ENCODE data around the gene APCDD1.

The APCDD1 gene

DNA sequence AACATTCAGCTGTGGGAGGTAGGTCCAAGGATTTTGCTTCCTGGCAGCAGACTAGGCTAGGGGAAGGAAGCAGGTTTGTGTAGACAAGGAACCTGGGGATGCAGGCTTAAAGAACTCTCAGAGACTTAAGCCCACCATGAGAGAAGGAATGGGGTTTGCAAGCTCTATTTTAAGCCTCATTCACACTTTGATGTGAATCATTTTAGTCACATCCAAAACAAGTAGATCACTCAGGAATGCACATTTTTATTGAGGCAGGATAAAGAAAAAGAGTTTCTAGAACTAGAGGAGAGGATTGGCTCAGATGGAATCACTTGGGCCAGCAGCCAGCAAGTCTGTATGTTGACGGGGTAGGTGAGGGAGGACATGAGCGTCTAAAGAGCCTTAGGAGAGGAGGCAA is 68.1 kb downstream of the APCDD1 start:
- ATAC-seq, result no peak
- TF ChIP-seq RARB (CRISPR knock-in tag; IDR thresholded peaks at IDR 0.05), result no peak
- TF ChIP-seq GLIS3 (CRISPR knock-in tag; IDR thresholded peaks at IDR 0.05), result no peak

- TF ChIP-seq PPARA (CRISPR knock-in tag; IDR thresholded peaks at IDR 0.05; ENCODE audit: borderline replicate concordance), result no peak
- no peak for TF ChIP-seq ISL1 (CRISPR knock-in tag; IDR thresholded peaks at IDR 0.05)
- no peak for TF ChIP-seq ZFP30 (CRISPR knock-in tag; IDR thresholded peaks at IDR 0.05)
- TF ChIP-seq ESRRG (CRISPR knock-in tag; IDR thresholded peaks at IDR 0.05), result no peak
- TF ChIP-seq POU6F1 (CRISPR knock-in tag; IDR thresholded peaks at IDR 0.05; ENCODE audit: borderline replicate concordance, low read depth), result no peak
- no peak for TF ChIP-seq ZNF565 (CRISPR knock-in tag; conservative IDR thresholded peaks at IDR 0.05; ENCODE audit: low read depth)
- TF ChIP-seq BACH2 (CRISPR knock-in tag; IDR thresholded peaks at IDR 0.05; ENCODE audit: borderline replicate concordance), result no peak
- no peak for TF ChIP-seq GLIS3 (CRISPR knock-in tag; IDR thresholded peaks at IDR 0.05)
- TF ChIP-seq, protein P1, sequence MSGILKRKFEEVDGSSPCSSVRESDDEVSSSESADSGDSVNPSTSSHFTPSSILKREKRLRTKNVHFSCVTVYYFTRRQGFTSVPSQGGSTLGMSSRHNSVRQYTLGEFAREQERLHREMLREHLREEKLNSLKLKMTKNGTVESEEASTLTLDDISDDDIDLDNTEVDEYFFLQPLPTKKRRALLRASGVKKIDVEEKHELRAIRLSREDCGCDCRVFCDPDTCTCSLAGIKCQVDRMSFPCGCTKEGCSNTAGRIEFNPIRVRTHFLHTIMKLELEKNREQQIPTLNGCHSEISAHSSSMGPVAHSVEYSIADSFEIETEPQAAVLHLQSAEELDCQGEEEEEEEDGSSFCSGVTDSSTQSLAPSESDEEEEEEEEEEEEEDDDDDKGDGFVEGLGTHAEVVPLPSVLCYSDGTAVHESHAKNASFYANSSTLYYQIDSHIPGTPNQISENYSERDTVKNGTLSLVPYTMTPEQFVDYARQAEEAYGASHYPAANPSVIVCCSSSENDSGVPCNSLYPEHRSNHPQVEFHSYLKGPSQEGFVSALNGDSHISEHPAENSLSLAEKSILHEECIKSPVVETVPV (CRISPR knock-in tag; IDR thresholded peaks at IDR 0.05), result no peak
- TF ChIP-seq, protein P2, sequence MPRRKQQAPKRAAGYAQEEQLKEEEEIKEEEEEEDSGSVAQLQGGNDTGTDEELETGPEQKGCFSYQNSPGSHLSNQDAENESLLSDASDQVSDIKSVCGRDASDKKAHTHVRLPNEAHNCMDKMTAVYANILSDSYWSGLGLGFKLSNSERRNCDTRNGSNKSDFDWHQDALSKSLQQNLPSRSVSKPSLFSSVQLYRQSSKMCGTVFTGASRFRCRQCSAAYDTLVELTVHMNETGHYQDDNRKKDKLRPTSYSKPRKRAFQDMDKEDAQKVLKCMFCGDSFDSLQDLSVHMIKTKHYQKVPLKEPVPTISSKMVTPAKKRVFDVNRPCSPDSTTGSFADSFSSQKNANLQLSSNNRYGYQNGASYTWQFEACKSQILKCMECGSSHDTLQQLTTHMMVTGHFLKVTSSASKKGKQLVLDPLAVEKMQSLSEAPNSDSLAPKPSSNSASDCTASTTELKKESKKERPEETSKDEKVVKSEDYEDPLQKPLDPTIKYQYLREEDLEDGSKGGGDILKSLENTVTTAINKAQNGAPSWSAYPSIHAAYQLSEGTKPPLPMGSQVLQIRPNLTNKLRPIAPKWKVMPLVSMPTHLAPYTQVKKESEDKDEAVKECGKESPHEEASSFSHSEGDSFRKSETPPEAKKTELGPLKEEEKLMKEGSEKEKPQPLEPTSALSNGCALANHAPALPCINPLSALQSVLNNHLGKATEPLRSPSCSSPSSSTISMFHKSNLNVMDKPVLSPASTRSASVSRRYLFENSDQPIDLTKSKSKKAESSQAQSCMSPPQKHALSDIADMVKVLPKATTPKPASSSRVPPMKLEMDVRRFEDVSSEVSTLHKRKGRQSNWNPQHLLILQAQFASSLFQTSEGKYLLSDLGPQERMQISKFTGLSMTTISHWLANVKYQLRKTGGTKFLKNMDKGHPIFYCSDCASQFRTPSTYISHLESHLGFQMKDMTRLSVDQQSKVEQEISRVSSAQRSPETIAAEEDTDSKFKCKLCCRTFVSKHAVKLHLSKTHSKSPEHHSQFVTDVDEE (CRISPR knock-in tag; IDR thresholded peaks at IDR 0.05), result no peak
- no peak for TF ChIP-seq ZC3H10 (CRISPR knock-in tag; IDR thresholded peaks at IDR 0.05)
- no peak for ATAC-seq
Observed at GRCh38 chr18:10523544-10523943, 69.1 kb downstream of the APCDD1 start.

GRCh38 chr18:10524507-10525370 is 70.3 kb downstream of the APCDD1 start:
- TF ChIP-seq ZNF565 (CRISPR knock-in tag; conservative IDR thresholded peaks at IDR 0.05; ENCODE audit: low read depth) (no peak), TOX (CRISPR knock-in tag; IDR thresholded peaks at IDR 0.05; ENCODE audit: borderline replicate concordance) (no peak), SNAI2 (CRISPR knock-in tag; IDR thresholded peaks at IDR 0.05) (no peak), TCF4 (CRISPR knock-in tag; IDR thresholded peaks at IDR 0.05; ENCODE audit: borderline replicate concordance) (no peak), ZNF8 (CRISPR knock-in tag; IDR thresholded peaks at IDR 0.05) (no peak), GLIS3 (CRISPR knock-in tag; IDR thresholded peaks at IDR 0.05) (no peak), OSR1 (CRISPR knock-in tag; IDR thresholded peaks at IDR 0.05) (no peak), ZFP30 (CRISPR knock-in tag; IDR thresholded peaks at IDR 0.05) (no peak), POU6F1 (CRISPR knock-in tag; IDR thresholded peaks at IDR 0.05; ENCODE audit: borderline replicate concordance, low read depth) (no peak), BACH2 (CRISPR knock-in tag; IDR thresholded peaks at IDR 0.05; ENCODE audit: borderline replicate concordance) (no peak), ESRRG (CRISPR knock-in tag; IDR thresholded peaks at IDR 0.05) (no peak), ISL1 (CRISPR knock-in tag; IDR thresholded peaks at IDR 0.05) (no peak), CSDC2 (CRISPR knock-in tag; IDR thresholded peaks at IDR 0.05) (no peak), RARB (CRISPR knock-in tag; IDR thresholded peaks at IDR 0.05) (no peak), ARNTL (CRISPR knock-in tag; IDR thresholded peaks at IDR 0.05; ENCODE audit: borderline replicate concordance, low read depth) (no peak), ZNF70 (CRISPR knock-in tag; IDR thresholded peaks at IDR 0.05) (no peak), ZFP3 (CRISPR knock-in tag; IDR thresholded peaks at IDR 0.05) (no peak)
- TF ChIP-seq, protein P1 (CRISPR knock-in tag; IDR thresholded peaks at IDR 0.05), result no peak
- TF ChIP-seq, protein P2 (CRISPR knock-in tag; IDR thresholded peaks at IDR 0.05), result no peak
- TF ChIP-seq, protein P3, sequence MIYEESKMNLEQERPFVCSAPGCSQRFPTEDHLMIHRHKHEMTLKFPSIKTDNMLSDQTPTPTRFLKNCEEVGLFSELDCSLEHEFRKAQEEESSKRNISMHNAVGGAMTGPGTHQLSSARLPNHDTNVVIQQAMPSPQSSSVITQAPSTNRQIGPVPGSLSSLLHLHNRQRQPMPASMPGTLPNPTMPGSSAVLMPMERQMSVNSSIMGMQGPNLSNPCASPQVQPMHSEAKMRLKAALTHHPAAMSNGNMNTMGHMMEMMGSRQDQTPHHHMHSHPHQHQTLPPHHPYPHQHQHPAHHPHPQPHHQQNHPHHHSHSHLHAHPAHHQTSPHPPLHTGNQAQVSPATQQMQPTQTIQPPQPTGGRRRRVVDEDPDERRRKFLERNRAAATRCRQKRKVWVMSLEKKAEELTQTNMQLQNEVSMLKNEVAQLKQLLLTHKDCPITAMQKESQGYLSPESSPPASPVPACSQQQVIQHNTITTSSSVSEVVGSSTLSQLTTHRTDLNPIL (CRISPR knock-in tag; IDR thresholded peaks at IDR 0.05; ENCODE audit: low read depth), result no peak
- ATAC-seq, result no peak

Measured in SK-N-SH treated with all-trans-retinoic acid at 6 μM for 48 hours (cell line).